Activated T-helper 1 cell treated with anti-CD3 and anti-CD28 coated beads, Interleukin-12 subunit alpha, Interleukin-12 subunit beta, Interleukin-2, Interleukin-4 antibody, amounts not matched to agents 30 ng/mL and 10 ng/mL and 1 ng/mL, durations not matched to agents 14 hours and 24 hours and 36 hours (primary cell): ENCODE measurements around the gene OR51B4. TPM values are rescaled to one million over a fixed set of nuclear protein-coding genes. Genes with fewer than 3 reads are reported as not detected.
"Not testable (repeated sequence)": the region's sequence is repeated elsewhere in the genome, so short reads cannot be mapped to it uniquely, and the experiment has no call there.

Experiments
- DNase-seq: peaks from one replicate; pipeline ENCODE4 v3.0.0; 2021; ENCODE audit warnings: low spot score
- H3K27ac Mint-ChIP-seq: one replicate; pipeline ENCODE4 v1.8.0; 2021; ENCODE audit warnings: mild to moderate bottlenecking, mixed read lengths
- H3K27me3 Mint-ChIP-seq: one replicate; pipeline ENCODE4 v1.8.0; 2022; ENCODE audit warnings: mild to moderate bottlenecking, moderate library complexity, mixed read lengths; ENCODE audit not compliant: insufficient read depth
- H3K36me3 Mint-ChIP-seq: one replicate; pipeline ENCODE4 v1.8.0; 2021; ENCODE audit warnings: low read depth, mixed read lengths
- H3K4me1 Mint-ChIP-seq: one replicate; pipeline ENCODE4 v1.8.0; 2021; ENCODE audit warnings: low read depth, mixed read lengths
- H3K4me3 Mint-ChIP-seq: one replicate; pipeline ENCODE4 v1.8.0; 2021; ENCODE audit warnings: mild to moderate bottlenecking, moderate library complexity, mixed read lengths
- H3K9me3 Mint-ChIP-seq: one replicate; pipeline ENCODE4 v1.8.0; 2021; ENCODE audit warnings: mixed read lengths
- intact Hi-C: fragments of 100-400 bp; cut with micrococcal nuclease; formaldehyde crosslinking; loops from one replicate; pipeline ENCODE4 v1.15.1; 2024
- total RNA-seq: library from RNA; stranded (reverse); gene quantifications from 2 replicates; pipeline ENCODE4 v1.2.3, GENCODE V29; 2022

Gene OR51B4
- total RNA-seq, 1 donor from 2014 or later: not detected

DNA sequence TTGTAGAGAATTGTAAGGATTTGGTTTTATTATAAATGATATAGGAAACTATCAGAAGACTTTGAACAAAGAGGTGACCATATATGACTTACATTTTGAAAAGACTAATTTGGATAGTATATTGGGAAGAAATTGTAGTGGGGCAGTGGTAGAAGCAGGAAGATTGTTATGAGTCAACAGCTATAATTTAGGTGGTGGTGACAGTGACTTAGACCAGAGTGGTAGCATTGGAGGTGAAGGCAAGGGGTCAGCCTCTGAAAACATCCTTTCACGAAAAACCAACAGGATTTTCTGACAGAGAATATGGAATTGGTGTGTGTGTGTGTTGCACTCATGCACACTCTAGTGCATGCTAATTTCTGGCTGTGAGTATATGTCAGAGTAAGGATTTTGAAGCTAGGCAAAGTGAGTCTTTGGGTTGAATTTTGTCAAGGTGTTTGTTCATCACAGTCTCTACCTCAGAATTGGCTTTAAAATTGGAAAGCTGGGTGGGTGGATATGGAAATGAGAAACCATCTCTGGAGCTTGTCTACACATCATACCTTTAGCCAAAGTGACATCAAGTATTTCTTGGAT, 23.9 kb downstream of the OR51B4 start:
- H3K27me3 Mint-ChIP-seq: peaks cover 2% of the 10 kb centered on the region
- no peaks in the 10 kb centered on the region for H3K36me3 Mint-ChIP-seq
- peaks cover 6% of the 10 kb centered on the region for H3K4me1 Mint-ChIP-seq
- H3K4me3 Mint-ChIP-seq: no peak overlapping the region
- H3K27ac Mint-ChIP-seq: no peak overlapping the region
- intact Hi-C loops: no loop called here
- H3K9me3 Mint-ChIP-seq: no peaks in the 10 kb centered on the region
- no peak for DNase-seq

DNA sequence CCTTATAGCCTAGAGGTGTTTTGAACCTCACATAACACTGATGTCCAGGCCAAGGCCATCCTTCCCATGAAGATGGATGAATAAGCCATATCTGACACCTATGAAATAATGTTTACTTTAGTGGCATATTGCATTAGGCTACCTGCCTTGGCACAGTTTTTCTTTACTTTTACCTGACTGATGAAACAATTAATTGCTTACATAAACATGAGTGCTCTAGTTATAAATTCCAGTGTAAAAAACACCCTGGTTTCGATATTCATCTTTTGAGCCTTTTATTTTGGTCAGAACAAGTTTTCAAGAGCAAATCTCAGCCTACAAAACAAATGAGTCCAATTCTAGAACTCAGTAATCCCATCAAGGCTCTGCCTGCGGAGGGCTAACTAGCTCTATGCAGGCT, 25.0 kb downstream of the OR51B4 start:
- Mint-ChIP-seq H3K4me3 (no peak overlapping the region), H3K9me3 (no peaks in the 10 kb centered on the region), H3K36me3 (no peaks in the 10 kb centered on the region), H3K27ac (no peak overlapping the region), H3K27me3 (no peaks in the 10 kb centered on the region), H3K4me1 (peaks cover 6% of the 10 kb centered on the region)
- intact Hi-C loops: no loop called here
- DNase-seq: no peak

DNA sequence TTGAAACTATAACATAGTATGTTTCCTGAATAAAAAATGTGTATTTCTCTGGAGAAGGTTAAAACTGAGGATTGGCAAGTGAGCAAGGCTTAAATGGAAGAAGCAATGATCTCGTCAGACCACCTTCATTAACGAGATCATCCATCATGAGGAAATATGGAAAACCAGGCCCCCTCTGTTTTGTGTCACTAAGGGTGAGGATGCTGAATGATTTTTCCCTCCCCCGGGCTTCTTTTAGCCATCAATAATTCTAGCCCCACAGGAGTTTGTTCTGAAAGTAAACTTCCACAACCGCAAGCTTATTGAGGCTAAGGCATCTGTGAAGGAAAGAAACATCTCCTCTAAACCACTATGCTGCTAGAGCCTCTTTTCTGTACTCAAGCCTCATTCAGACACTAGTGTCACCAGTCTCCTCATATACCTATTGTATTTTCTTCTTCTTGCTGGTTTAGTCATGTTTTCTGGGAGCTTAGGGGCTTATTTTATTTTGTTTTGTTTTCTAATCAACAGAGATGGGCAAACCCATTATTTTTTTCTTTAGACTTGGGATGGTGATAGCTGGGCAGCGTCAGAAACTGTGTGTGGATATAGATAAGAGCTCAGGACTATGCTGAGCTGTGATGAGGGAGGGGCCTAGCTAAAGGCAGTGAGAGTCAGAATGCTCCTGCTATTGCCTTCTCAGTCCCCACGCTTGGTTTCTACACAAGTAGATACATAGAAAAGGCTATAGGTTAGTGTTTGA, 26.2 kb downstream of the OR51B4 start:
- no peaks in the 10 kb centered on the region for H3K9me3 Mint-ChIP-seq
- no peak overlapping the region for H3K27ac Mint-ChIP-seq
- H3K27me3 Mint-ChIP-seq: no peaks in the 10 kb centered on the region
- H3K4me1 Mint-ChIP-seq: peaks cover 2% of the 10 kb centered on the region
- no peaks in the 10 kb centered on the region for H3K36me3 Mint-ChIP-seq
- DNase-seq: no peak
- H3K4me3 Mint-ChIP-seq: no peak overlapping the region
- intact Hi-C loops: no loop called here

DNA sequence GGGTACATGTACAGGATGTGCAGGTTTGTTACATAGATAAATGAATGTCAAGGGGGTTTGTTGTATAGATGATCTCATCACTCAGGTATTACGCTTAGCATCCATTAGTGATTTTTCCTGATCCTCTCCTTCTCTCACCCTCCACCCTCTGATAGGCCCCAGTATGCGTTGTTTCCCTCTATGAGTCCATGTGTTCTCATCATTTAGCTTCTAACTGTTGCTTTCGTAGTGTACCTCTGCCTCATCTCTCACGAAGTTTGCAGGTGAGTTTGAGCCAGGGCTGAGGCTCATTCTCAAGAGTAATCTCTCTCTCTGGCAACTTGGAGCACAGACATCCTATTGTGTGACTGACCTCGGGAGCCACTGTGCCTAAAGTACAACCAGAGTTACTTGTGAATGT, 27.4 kb downstream of the OR51B4 start:
- intact Hi-C loops: no loop called here

DNA sequence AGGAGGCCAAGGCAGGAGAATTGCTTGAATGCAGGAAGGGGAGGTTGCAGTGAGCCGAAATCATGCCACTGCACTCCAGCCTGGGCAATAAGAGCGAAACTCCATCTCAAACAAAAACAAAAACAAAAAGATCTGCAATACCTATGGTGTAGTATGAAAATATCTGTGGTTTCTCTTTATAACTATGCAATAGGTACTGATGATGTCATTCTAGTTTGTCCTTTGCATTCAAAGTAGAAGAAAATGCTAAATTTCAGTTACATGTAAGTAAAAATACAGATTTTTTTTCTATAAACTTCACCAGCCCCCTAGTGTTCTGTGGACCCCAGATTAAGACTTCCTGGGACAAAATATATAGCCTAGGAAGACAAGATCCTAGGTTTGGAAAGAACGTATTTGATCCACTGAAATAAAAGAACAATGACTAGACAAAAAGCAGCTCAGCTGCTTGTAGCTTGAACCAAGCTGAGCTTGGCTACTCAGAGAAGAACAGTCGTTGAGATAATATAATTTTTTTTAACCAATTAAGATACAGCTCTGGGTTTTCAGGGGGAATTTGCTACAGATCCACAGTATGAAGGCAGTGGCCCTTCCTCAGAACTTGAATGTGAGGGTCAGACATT, 29.2 kb downstream of the OR51B4 start:
- no peak for DNase-seq
- Mint-ChIP-seq H3K27me3 (no peaks in the 10 kb centered on the region), H3K27ac (no peak overlapping the region), H3K9me3 (no peaks in the 10 kb centered on the region), H3K4me3 (no peak overlapping the region), H3K4me1 (no peaks in the 10 kb centered on the region), H3K36me3 (no peaks in the 10 kb centered on the region)
- intact Hi-C loops: no loop called here

More for the DNA sequence above, 27.4 kb downstream of the OR51B4 start:
- no peak for DNase-seq
- no peaks in the 10 kb centered on the region for H3K36me3 Mint-ChIP-seq
- no peaks in the 10 kb centered on the region for H3K4me1 Mint-ChIP-seq
- no peak overlapping the region for H3K4me3 Mint-ChIP-seq
- H3K27ac Mint-ChIP-seq: no peak overlapping the region
- H3K9me3 Mint-ChIP-seq: no peaks in the 10 kb centered on the region
- H3K27me3 Mint-ChIP-seq: no peaks in the 10 kb centered on the region

DNA sequence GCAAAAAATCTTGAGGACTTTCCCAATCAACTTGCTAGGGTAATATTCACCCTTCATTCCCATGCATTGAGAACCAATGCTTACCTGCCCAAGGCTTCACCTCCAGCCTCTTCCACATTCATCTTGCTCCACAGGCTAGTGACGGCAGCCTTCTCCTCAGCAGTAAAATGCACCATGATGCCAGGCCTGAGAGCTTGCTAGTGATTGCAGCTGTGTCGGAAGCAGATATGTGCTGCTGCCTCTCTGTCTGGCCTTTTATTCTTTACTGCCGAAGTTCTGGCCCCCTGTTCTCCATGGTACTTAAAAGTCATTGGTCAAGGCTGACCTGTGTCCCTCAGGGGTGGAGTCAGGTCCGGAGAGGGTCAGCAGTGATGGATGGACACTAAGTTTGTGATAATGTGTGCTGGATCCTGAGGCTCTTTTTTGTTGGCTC, 32.0 kb downstream of the OR51B4 start, which contains the start of gene HBE1:
Gene HBE1, minus strand, starts transcription at position 231 of the 433 bp plus-strand sequence. Its CDS starts 55 bp downstream, at position 176.
- no peaks in the 10 kb centered on the region for H3K9me3 Mint-ChIP-seq

DNA sequence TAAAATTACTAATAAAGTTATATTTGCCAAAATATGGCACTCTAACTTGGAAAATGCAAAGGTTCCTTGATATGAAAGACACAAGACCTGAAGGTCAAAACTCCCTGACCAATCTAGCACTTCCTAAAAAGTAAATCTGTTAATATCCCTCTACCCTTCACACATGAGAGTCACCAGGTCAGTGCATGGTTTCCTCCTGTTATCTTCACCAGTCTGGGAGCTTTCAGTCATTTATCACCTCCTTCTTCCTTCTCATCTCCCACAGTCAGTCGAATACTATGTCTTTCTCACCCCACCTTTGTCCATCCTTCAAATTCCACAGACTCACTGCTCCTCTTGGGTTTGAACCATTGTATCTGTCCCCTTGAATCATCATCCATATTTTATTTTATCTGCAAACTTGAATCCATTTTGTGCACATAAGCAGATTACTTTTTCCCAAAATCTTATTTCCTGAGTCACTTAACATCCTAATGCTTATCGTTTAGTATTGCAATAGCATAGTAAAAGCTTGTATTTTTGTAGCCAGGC, 34.6 kb downstream of the OR51B4 start:
- Mint-ChIP-seq H3K36me3 (no peaks in the 10 kb centered on the region), H3K9me3 (no peaks in the 10 kb centered on the region), H3K27me3 (peaks cover 7% of the 10 kb centered on the region), H3K27ac (no peak overlapping the region), H3K4me3 (no peak overlapping the region), H3K4me1 (no peaks in the 10 kb centered on the region)
- intact Hi-C loops: no loop called here
- no peak for DNase-seq

More for the DNA sequence above, 32.0 kb downstream of the OR51B4 start, which contains the start of gene HBE1:
- no peaks in the 10 kb centered on the region for H3K36me3 Mint-ChIP-seq
- DNase-seq: no peak
- H3K4me3 Mint-ChIP-seq: no peak within 1 kb of the TSS
- H3K27ac Mint-ChIP-seq: no peak within 1 kb of the TSS
- intact Hi-C loops: no loop called here
- no peaks in the 10 kb centered on the region for H3K4me1 Mint-ChIP-seq
- peaks cover 5% of the 10 kb centered on the region for H3K27me3 Mint-ChIP-seq

DNA sequence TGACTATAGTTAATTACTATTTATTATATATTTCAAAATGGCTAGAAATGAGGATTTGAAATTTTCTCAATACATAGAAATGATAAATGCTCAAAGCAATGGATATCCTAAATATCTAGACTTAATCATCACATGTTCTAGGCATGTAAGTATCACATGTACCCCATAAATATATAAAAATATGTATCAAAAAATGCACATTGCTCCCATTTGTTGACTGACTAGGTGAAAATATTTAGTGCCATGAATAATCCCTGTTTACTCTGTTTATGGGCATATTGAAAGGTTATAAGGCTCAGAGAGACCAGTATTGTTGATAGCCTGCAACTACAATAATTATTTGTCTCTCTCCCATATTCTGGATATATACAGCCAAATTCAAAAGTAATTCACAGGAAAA, 35.1 kb downstream of the OR51B4 start:
- DNase-seq: no peak
- Mint-ChIP-seq H3K9me3 (no peaks in the 10 kb centered on the region), H3K27ac (no peak overlapping the region), H3K36me3 (no peaks in the 10 kb centered on the region), H3K27me3 (peaks cover 7% of the 10 kb centered on the region), H3K4me3 (no peak overlapping the region), H3K4me1 (no peaks in the 10 kb centered on the region)
- intact Hi-C loops: no loop called here

DNA sequence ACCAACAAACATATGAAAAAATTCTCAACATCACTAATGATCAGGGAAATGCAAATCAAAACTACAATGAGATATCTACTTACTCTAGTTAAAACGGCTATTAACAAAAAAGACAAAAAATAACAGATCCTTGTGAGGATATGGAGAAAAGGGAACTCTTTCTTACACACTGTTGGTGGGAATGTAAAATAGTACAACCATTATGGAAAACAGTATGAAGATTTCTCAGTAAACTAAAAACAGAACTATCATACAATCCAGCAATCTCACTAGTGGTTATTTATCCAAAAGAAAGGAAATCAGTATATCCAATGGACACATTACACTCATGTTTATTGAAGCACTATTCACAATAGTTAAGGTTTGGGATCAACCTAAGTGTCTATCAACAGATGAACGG, 35.9 kb downstream of the OR51B4 start:
- H3K27ac Mint-ChIP-seq: no peak overlapping the region
- no peak for DNase-seq
- no peaks in the 10 kb centered on the region for H3K9me3 Mint-ChIP-seq
- no peak overlapping the region for H3K4me3 Mint-ChIP-seq
- intact Hi-C loops: no loop called here
- H3K36me3 Mint-ChIP-seq: no peaks in the 10 kb centered on the region
- H3K27me3 Mint-ChIP-seq: peaks cover 7% of the 10 kb centered on the region
- H3K4me1 Mint-ChIP-seq: no peaks in the 10 kb centered on the region

DNA sequence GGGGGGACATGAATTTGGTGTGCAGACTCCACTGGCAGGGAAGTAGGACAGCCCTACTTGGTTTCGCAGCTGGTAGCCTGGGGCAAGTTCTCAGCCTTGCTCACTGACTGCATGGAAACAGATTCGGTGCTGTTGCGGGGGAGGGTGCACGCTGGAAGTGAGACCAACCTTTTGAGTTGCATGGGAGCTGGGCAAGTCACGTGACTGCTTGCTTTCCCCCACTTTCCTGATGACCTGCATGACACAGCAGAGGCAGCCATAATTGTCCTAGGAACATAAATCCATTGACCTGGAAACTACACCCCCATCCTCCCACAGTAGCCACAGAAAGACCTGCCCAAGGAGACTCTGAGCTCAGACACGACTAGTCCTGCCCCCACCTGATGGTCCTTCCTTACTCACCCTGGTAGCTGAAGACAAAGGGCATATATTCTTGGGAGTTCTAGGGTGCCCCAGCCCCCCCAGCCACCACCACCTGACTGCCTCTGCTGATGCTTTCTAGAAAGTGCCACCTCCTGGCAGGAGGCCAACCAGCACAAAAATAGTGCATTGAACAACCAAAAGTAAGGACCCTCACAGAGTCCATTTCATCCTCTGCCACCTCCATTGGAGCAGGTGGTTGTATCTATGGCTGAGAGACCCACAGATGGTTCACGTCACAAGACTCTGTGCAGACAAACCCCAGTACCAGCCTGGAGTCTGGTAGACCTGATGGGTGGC, 43.0 kb downstream of the OR51B4 start:
- H3K9me3 Mint-ChIP-seq: no peaks in the 10 kb centered on the region
- no peaks in the 10 kb centered on the region for H3K4me1 Mint-ChIP-seq
- H3K27ac Mint-ChIP-seq: no peak overlapping the region
- peaks cover 2% of the 10 kb centered on the region for H3K27me3 Mint-ChIP-seq
- H3K36me3 Mint-ChIP-seq: no peaks in the 10 kb centered on the region
- no peak for DNase-seq
- intact Hi-C loops: no loop called here
- no peak overlapping the region for H3K4me3 Mint-ChIP-seq

DNA sequence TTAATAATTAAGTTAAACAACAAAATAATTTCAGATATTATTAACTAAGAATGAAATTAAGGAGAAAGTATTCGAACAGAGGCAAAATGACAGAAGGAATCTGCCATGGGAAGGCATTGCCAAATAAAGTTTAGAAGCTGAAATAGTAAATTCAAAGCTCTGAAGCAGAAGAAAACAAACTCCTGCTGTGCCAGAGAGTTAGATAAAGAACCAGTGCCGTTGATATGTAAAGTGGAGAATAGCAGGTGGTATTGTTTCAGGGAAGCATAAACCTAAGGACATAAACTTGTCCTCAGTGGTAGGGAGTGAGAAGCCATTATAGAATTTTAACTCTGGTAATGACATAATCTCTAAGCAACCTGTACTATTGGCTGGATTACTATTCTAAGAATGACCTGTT, 44.5 kb downstream of the OR51B4 start:
- intact Hi-C loops: no loop called here
- Mint-ChIP-seq H3K9me3 (no peaks in the 10 kb centered on the region), H3K36me3 (no peaks in the 10 kb centered on the region), H3K27ac (no peak overlapping the region), H3K4me1 (no peaks in the 10 kb centered on the region), H3K27me3 (no peaks in the 10 kb centered on the region), H3K4me3 (no peak overlapping the region)
- no peak for DNase-seq

DNA sequence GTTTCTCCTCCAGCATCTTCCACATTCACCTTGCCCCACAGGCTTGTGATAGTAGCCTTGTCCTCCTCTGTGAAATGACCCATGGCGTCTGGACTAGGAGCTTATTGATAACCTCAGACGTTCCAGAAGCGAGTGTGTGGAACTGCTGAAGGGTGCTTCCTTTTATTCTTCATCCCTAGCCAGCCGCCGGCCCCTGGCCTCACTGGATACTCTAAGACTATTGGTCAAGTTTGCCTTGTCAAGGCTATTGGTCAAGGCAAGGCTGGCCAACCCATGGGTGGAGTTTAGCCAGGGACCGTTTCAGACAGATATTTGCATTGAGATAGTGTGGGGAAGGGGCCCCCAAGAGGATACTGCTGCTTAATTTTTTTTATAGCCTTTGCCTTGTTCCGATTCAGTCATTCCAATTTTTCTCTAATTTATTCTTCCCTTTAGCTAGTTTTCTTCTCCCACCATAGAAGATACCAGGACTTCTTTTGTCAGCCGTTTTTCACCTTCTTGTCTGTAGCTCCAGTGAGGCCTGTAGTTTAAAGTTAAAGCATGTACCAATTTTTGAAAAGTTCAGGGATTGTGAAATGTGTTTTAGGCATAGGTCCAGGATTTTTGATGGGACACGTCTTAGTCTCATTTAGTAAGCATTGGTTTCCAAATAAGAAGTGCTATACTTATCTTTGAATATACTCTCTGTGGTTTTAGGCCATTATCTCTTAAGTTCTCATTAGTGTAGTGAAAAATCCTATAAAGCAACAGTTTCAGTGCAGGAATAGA, 46.9 kb downstream of the OR51B4 start, which contains the start of gene HBG2:
Gene HBG2, minus strand, starts transcription at position 136 of the 768 bp plus-strand sequence. Its CDS starts 53 bp downstream, at position 83.
- DNase-seq, intact Hi-C loops, H3K4me3 Mint-ChIP-seq, H3K27me3 Mint-ChIP-seq, H3K27ac Mint-ChIP-seq, H3K9me3 Mint-ChIP-seq, H3K4me1 Mint-ChIP-seq, H3K36me3 Mint-ChIP-seq: not testable (repeated sequence)
